Activated T-helper 9 cell treated with anti-CD3 and anti-CD28 coated beads, Interleukin-2, amount 50 U/mL, for 16 hours (primary cell): Measurements from ENCODE around the gene DRAM1.
"Not testable (repeated sequence)": the region's sequence is repeated elsewhere in the genome, so short reads cannot be mapped to it uniquely, and the experiment has no call there.

Experiments used
- DNase-seq: peaks from one replicate; pipeline ENCODE4 v3.0.0-alpha.2; 2020; ENCODE audit warnings: low read depth

The DRAM1 gene

GRCh38 chr12:101876861-101877805 lies at the start of gene DRAM1:
TSS of gene DRAM1 (plus strand) at chr12:101877580. CDS start at chr12:101877790, 210 bp downstream.
- DNase-seq: peak; percentile 62

- no peak for DNase-seq
These were observed 48.8 kb upstream of the DRAM1 start for GRCh38 chr12:101828463-101829196.

- no peak for DNase-seq
These were observed 47.6 kb upstream of the DRAM1 start for GRCh38 chr12:101829639-101830366.

- peak; percentile 92 for DNase-seq
These were observed 46.7 kb upstream of the DRAM1 start, which contains the start of gene GNPTAB for GRCh38 chr12:101830367-101831325. TSS of gene GNPTAB (minus strand) at chr12:101830959. CDS start at chr12:101830675, 284 bp downstream.

- DNase-seq: no peak
These were observed 45.4 kb upstream of the DRAM1 start for GRCh38 chr12:101832030-101832429.

GRCh38 chr12:101838628-101839323 lies 38.6 kb upstream of the DRAM1 start:
- no peak for DNase-seq

- DNase-seq: peak; percentile 42
These were observed 37.8 kb upstream of the DRAM1 start for GRCh38 chr12:101839324-101840283.

GRCh38 chr12:101841069-101841468 lies 36.3 kb upstream of the DRAM1 start:
- DNase-seq: no peak

GRCh38 chr12:101845137-101845711 lies 32.2 kb upstream of the DRAM1 start:
- no peak for DNase-seq

- no peak for DNase-seq
These were observed 30.1 kb upstream of the DRAM1 start for GRCh38 chr12:101847325-101847724.

GRCh38 chr12:101850199-101850598 lies 27.2 kb upstream of the DRAM1 start:
- no peak for DNase-seq

- no peak for DNase-seq
These were observed 24.4 kb upstream of the DRAM1 start for GRCh38 chr12:101852998-101853397.

- no peak for DNase-seq
These were observed 22.6 kb upstream of the DRAM1 start for GRCh38 chr12:101854747-101855146.

- DNase-seq: no peak
These were observed 22.0 kb upstream of the DRAM1 start for GRCh38 chr12:101855364-101855884.

GRCh38 chr12:101855976-101856375 lies 21.4 kb upstream of the DRAM1 start:
- no peak for DNase-seq

- not testable (repeated sequence) for DNase-seq
These were observed 20.8 kb upstream of the DRAM1 start for GRCh38 chr12:101856614-101857013.

GRCh38 chr12:101857043-101857558 lies 20.3 kb upstream of the DRAM1 start:
- no peak for DNase-seq

GRCh38 chr12:101858361-101858760 lies 19.0 kb upstream of the DRAM1 start:
- DNase-seq: no peak
